Stimulated activated CD8-positive, alpha-beta memory T cell treated with anti-CD3 and anti-CD28 coated beads, Interleukin-7, amount 100 ng/mL, for 24 hours (primary cell): ENCODE results near the gene SNX7.

Experiments used
- DNase-seq: peaks from one replicate; pipeline ENCODE4 v3.0.0-alpha.2; 2020; ENCODE audit warnings: low read depth

Gene SNX7

GRCh38 chr1:98661544-98662355, at the start of gene SNX7:
Gene SNX7 (plus strand): TSS chr1:98661721. CDS start chr1:98661732, 11 bp downstream.
- no peak for DNase-seq

- no peak for DNase-seq
Observed at GRCh38 chr1:98637316-98637715, 24.2 kb upstream of the SNX7 start.

- no peak for DNase-seq
Observed at GRCh38 chr1:98638185-98638584, 23.3 kb upstream of the SNX7 start.

- DNase-seq = no peak
Observed at GRCh38 chr1:98644510-98644909, 17.0 kb upstream of the SNX7 start.

- no peak for DNase-seq
Observed at GRCh38 chr1:98651116-98651632, 10.3 kb upstream of the SNX7 start.

- DNase-seq = no peak
Observed at GRCh38 chr1:98653123-98653522, 8.4 kb upstream of the SNX7 start.

GRCh38 chr1:98659879-98660278, 1.6 kb upstream of the SNX7 start:
- DNase-seq = no peak

GRCh38 chr1:98660940-98661543, 479 bp upstream of the SNX7 start:
- no peak for DNase-seq

- no peak for DNase-seq
Observed at GRCh38 chr1:98662356-98662670, 792 bp downstream of the SNX7 start.

- no peak for DNase-seq
Observed at GRCh38 chr1:98668733-98669132, 7.2 kb downstream of the SNX7 start.

GRCh38 chr1:98669355-98670296, 8.1 kb downstream of the SNX7 start:
- no peak for DNase-seq

- no peak for DNase-seq
Observed at GRCh38 chr1:98672189-98672588, 10.7 kb downstream of the SNX7 start.

GRCh38 chr1:98674075-98674781, 12.7 kb downstream of the SNX7 start:
- DNase-seq = no peak

GRCh38 chr1:98675282-98675681, 13.8 kb downstream of the SNX7 start:
- no peak for DNase-seq

- DNase-seq = no peak
Observed at GRCh38 chr1:98677288-98677687, 15.8 kb downstream of the SNX7 start.

GRCh38 chr1:98681812-98682211, 20.3 kb downstream of the SNX7 start:
- DNase-seq = no peak

GRCh38 chr1:98688110-98688739, 26.7 kb downstream of the SNX7 start:
- no peak for DNase-seq

- no peak for DNase-seq
Observed at GRCh38 chr1:98690576-98690975, 29.1 kb downstream of the SNX7 start.

- no peak for DNase-seq
Observed at GRCh38 chr1:98692482-98692881, 31.0 kb downstream of the SNX7 start.

GRCh38 chr1:98693385-98693784, 31.9 kb downstream of the SNX7 start:
- no peak for DNase-seq

- DNase-seq = no peak
Observed at GRCh38 chr1:98696077-98696476, 34.6 kb downstream of the SNX7 start.
